Mononuclear cell (primary cell): ENCODE data around the gene KIAA0040. TPM values are rescaled to one million over a fixed set of nuclear protein-coding genes. Genes with fewer than 3 reads are reported as not detected.
"Not testable (repeated sequence)": the region's sequence is repeated elsewhere in the genome, so short reads cannot be mapped to it uniquely, and the experiment has no call there.

Experiments used
- H3K27me3 ChIP-seq: 2 replicates; pipeline ENCODE4 v1.6.0; 2011; ENCODE audit warnings: low read length, control low read depth; ENCODE audit not compliant: insufficient read depth
- H3K4me1 ChIP-seq: 2 replicates; pipeline ENCODE4 v1.5.1; 2011; ENCODE audit warnings: mild to moderate bottlenecking, low read length, control low read depth; ENCODE audit not compliant: insufficient read depth
- H3K4me3 ChIP-seq: 2 replicates; pipeline ENCODE4 v1.5.1; 2011; ENCODE audit warnings: mild to moderate bottlenecking, low read length, moderate library complexity
- H3K9me3 ChIP-seq: 2 replicates; pipeline ENCODE4 v1.5.1; 2011; ENCODE audit warnings: low read depth, mild to moderate bottlenecking, control low read depth, low read length
- total RNA-seq: library from RNA; depleted of rRNA; stranded (reverse); fragments of >200 nt; gene quantifications from one replicate; pipeline ENCODE4 v1.2.3, GENCODE V29; 2012

KIAA0040 gene
- total RNA-seq, 1 donor = 17.2 TPM

GRCh38 chr1:175120511-175120910 lies 72.1 kb downstream of the KIAA0040 start:
- Histone ChIP-seq H3K27me3 (no peaks in the 10 kb centered on the region), H3K4me3 (no peak overlapping the region), H3K9me3 (no peaks in the 10 kb centered on the region)

GRCh38 chr1:175118375-175119367 lies 73.9 kb downstream of the KIAA0040 start:
- Histone ChIP-seq H3K4me1 (peaks cover 1% of the 10 kb centered on the region), H3K27me3 (no peaks in the 10 kb centered on the region), H3K9me3 (peaks cover 4% of the 10 kb centered on the region), H3K4me3 (no peak overlapping the region)

More at GRCh38 chr1:175120511-175120910, 72.1 kb downstream of the KIAA0040 start:
- H3K4me1 ChIP-seq = peaks cover 19% of the 10 kb centered on the region

- peaks cover 2% of the 10 kb centered on the region for H3K27me3 ChIP-seq
- H3K9me3 ChIP-seq = peaks cover 14% of the 10 kb centered on the region
- H3K4me1 ChIP-seq = no peaks in the 10 kb centered on the region
- no peak overlapping the region for H3K4me3 ChIP-seq
Measured at GRCh38 chr1:175116903-175117302, 75.7 kb downstream of the KIAA0040 start.

GRCh38 chr1:175116210-175116798 lies 76.3 kb downstream of the KIAA0040 start:
- Histone ChIP-seq H3K27me3 (peaks cover 2% of the 10 kb centered on the region), H3K4me1 (no peaks in the 10 kb centered on the region), H3K9me3 (peaks cover 14% of the 10 kb centered on the region), H3K4me3 (no peak overlapping the region)

- no peak overlapping the region for H3K4me3 ChIP-seq
- no peaks in the 10 kb centered on the region for H3K4me1 ChIP-seq
- peaks cover 14% of the 10 kb centered on the region for H3K9me3 ChIP-seq
- peaks cover 2% of the 10 kb centered on the region for H3K27me3 ChIP-seq
Measured at GRCh38 chr1:175114996-175115395, 77.6 kb downstream of the KIAA0040 start.

GRCh38 chr1:175108331-175108820 lies 84.2 kb downstream of the KIAA0040 start:
- H3K4me1 ChIP-seq = not testable (repeated sequence)

More at GRCh38 chr1:175108331-175108820, 84.2 kb downstream of the KIAA0040 start:
- not testable (repeated sequence) for H3K9me3 ChIP-seq, H3K4me3 ChIP-seq, H3K27me3 ChIP-seq

Other genes with a start within 250 kb of the KIAA0040 start
- gene CACYBP, start 192.8 kb downstream of the KIAA0040 start, total RNA-seq = 96.9 TPM
- 10.0 TPM for gene MRPS14, start 169.4 kb downstream of the KIAA0040 start, total RNA-seq
- not detected for gene TNN, start 124.9 kb downstream of the KIAA0040 start, total RNA-seq